Measurements from ENCODE around the gene CIROP.
"Not testable (repeated sequence)": the region's sequence is repeated elsewhere in the genome, so short reads cannot be mapped to it uniquely, and the experiment has no call there.

Gene CIROP

GRCh38 chr14:23114669-23115038 lies 9.9 kb upstream of the CIROP start:
- no peak for DNase-seq (ENCODE audit: low read depth)

- no peak for DNase-seq (ENCODE audit: low read depth)
Measured at GRCh38 chr14:23114120-23114458, 9.3 kb upstream of the CIROP start.

- DNase-seq (ENCODE audit: low read depth), result no peak
Measured at GRCh38 chr14:23113431-23114119, 8.8 kb upstream of the CIROP start.

- no peak for DNase-seq (ENCODE audit: low read depth)
Measured at GRCh38 chr14:23112359-23113178, 7.8 kb upstream of the CIROP start.

GRCh38 chr14:23110579-23111365 lies 6.0 kb upstream of the CIROP start:
- DNase-seq (ENCODE audit: low read depth), result no peak

- DNase-seq (ENCODE audit: low read depth), result no peak
Measured at GRCh38 chr14:23109769-23110168, 5.0 kb upstream of the CIROP start.

- DNase-seq (ENCODE audit: low read depth), result not testable (repeated sequence)
Measured at GRCh38 chr14:23108169-23108568, 3.4 kb upstream of the CIROP start.

GRCh38 chr14:23107620-23108019 lies 2.8 kb upstream of the CIROP start:
- not testable (repeated sequence) for DNase-seq (ENCODE audit: low read depth)

- no peak for DNase-seq (ENCODE audit: low read depth)
Measured at GRCh38 chr14:23106747-23107045, 1.9 kb upstream of the CIROP start.

- DNase-seq (ENCODE audit: low read depth), result no peak
Measured at GRCh38 chr14:23105348-23105824, 597 bp upstream of the CIROP start.

- DNase-seq (ENCODE audit: low read depth), result no peak
Measured at GRCh38 chr14:23104070-23104590, 659 bp downstream of the CIROP start.

GRCh38 chr14:23103581-23103980 lies 1.2 kb downstream of the CIROP start:
- no peak for DNase-seq (ENCODE audit: low read depth)

- no peak for DNase-seq (ENCODE audit: low read depth)
Measured at GRCh38 chr14:23102801-23103200, 2.0 kb downstream of the CIROP start.

- no peak for DNase-seq (ENCODE audit: low read depth)
Measured at GRCh38 chr14:23101986-23102625, 2.7 kb downstream of the CIROP start.

- no peak for DNase-seq (ENCODE audit: low read depth)
Measured at GRCh38 chr14:23101213-23101970, 3.4 kb downstream of the CIROP start.

- no peak for DNase-seq (ENCODE audit: low read depth)
Measured at GRCh38 chr14:23099212-23099861, 5.5 kb downstream of the CIROP start.

GRCh38 chr14:23097786-23098185 lies 7.0 kb downstream of the CIROP start:
- DNase-seq (ENCODE audit: low read depth), result no peak

GRCh38 chr14:23095196-23096108 lies 9.3 kb downstream of the CIROP start, which contains the start of gene C14orf119:
C14orf119 (plus strand) TSS chr14:23095505; CDS start chr14:23097659, 2,154 bp downstream.
- peak; percentile 99 for DNase-seq (ENCODE audit: low read depth)

- DNase-seq (ENCODE audit: low read depth), result no peak
Measured at GRCh38 chr14:23094666-23095195, 10.1 kb downstream of the CIROP start, which contains the start of gene ACIN1. ACIN1 (minus strand) TSS chr14:23095136; CDS start chr14:23095112, 24 bp downstream.
